Adrenal gland (tissue), 12 donors: ENCODE results near the gene ZDHHC19. TPM values are rescaled to one million over a fixed set of nuclear protein-coding genes. Genes with fewer than 3 reads are reported as not detected.

Experiments
- DNase-seq, 7 donors: peaks; one replicate each; pipeline ENCODE4 v3.0.0-alpha.2; 2019 to 2020
- H3K27ac ChIP-seq, 5 donors: fragments of 200-600 bp; sonication (generic) in 4 of 5; 1 replicate in 3 of 5; 2 replicates in 2 of 5; pipeline versions ENCODE4 v1.5.1 to v1.8.0; 2016 to 2020; ENCODE audit warnings: mild to moderate bottlenecking in 1 of 5
- H3K27me3 ChIP-seq: fragments of 200-600 bp; 2 replicates; pipeline ENCODE4 v1.8.0; 2021
- H3K36me3 ChIP-seq, 2 donors: fragments of 200-600 bp; replicated peaks in 1 of 2; 1 replicate in 1 of 2; 2 replicates in 1 of 2; pipeline versions ENCODE4 v1.5.1 to v1.8.0; 2018 to 2022
- H3K4me1 ChIP-seq, 2 donors: fragments of 200-600 bp; replicated peaks in 1 of 2; 1 replicate in 1 of 2; 2 replicates in 1 of 2; pipeline versions ENCODE4 v1.5.1 to v1.8.0; 2018 to 2021
- H3K4me3 ChIP-seq, 4 donors: fragments of 200-600 bp; sonication (generic) in 3 of 4; one replicate each; pipeline ENCODE4 v1.5.1; 2016 to 2018
- H3K9me3 ChIP-seq, 3 donors: fragments of 200-600 bp; sonication (generic) in 1 of 3; replicated peaks in 1 of 3; 1 replicate in 2 of 3; 2 replicates in 1 of 3; pipeline versions ENCODE4 v1.5.1 to v1.8.0; 2016 to 2021
- POLR2A ChIP-seq, 2 donors: fragments of 450-650 bp; IDR thresholded peaks; one replicate each; pipeline ENCODE4 v1.6.1; 2017; ENCODE audit warnings: antibody characterized with exemption in 2 of 2, mild to moderate bottlenecking in 2 of 2, moderate library complexity in 1 of 2
- WGBS, 4 donors: extraction: QIAGEN DNeasy Blood & Tissue Kit in 2 of 4; methylation state at CpG; one replicate each; pipeline versions ENCODE4 v1.1.5 to v1.1.7; 2013 to 2017; 5-methylcytosine and 5-hydroxymethylcytosine counted together
- intact Hi-C, 2 donors: fragments of 100-400 bp; cut with DNase I; formaldehyde crosslinking; loops; one replicate each; pipeline versions ENCODE4 v1.14.1 to v1.15.0; 2022 to 2023
- polyA plus RNA-seq, 3 donors: library from polyadenylated mRNA; stranded (reverse); fragments of 200-250 nt in 2 of 3; fragments of 350-450 nt in 1 of 3; fragmentation: Illumina TruSeq in 1 of 3; extraction: RNeasy Lipid Tissue Mini Kit (QIAGEN cat#74804) in 1 of 3; gene quantifications; one replicate each; pipeline ENCODE4 v1.2.3, GENCODE V29; 2013 to 2014
- total RNA-seq, 9 donors: library from RNA; depleted of rRNA in 4 of 9; stranded (reverse); fragments of >200 nt in 4 of 9; fragments of 120-200 nt in 1 of 9; fragmentation: NEBNext Ultra II Directional in 1 of 9; extraction: Animal tissue kit (Norgen Biotek cat#: 25700) in 1 of 9; gene quantifications; one replicate each; pipeline versions ENCODE4 v1.1.0 to v1.2.4, GENCODE V29; 2013 to 2023
- TF ChIP-seq, protein P1 (sequence below), 6 experiments: fragments of 450-650 bp in 4 of 6; fragments of 200-600 bp in 2 of 6; sonication (generic) in 1 of 6; IDR thresholded peaks; 1 replicate in 5 of 6; 2 replicates in 1 of 6; pipeline versions ENCODE4 v1.5.1 to v1.8.0; 2016 to 2021; ENCODE audit warnings: antibody characterized with exemption in 6 of 6, mild to moderate bottlenecking in 2 of 6, moderate library complexity in 1 of 6
- donor health status: healthy with polysubstance abuse.
- donor health status: Bipolar disorder and iron deficiency.
- donor health status: DM: yes; HTN: yes; CAD: no.
- donor health status: DM: no; HTN: no; CAD: no.
- donor health status: DM: no; HTN: no; CAD: no.
- donor health status: DM: yes; HTN: yes; CAD: no.

The ZDHHC19 gene
- total and polyA plus RNA-seq, 12 donors = 3.0 to 59.2 (median 7.4) TPM; not detected in 1

DNA sequence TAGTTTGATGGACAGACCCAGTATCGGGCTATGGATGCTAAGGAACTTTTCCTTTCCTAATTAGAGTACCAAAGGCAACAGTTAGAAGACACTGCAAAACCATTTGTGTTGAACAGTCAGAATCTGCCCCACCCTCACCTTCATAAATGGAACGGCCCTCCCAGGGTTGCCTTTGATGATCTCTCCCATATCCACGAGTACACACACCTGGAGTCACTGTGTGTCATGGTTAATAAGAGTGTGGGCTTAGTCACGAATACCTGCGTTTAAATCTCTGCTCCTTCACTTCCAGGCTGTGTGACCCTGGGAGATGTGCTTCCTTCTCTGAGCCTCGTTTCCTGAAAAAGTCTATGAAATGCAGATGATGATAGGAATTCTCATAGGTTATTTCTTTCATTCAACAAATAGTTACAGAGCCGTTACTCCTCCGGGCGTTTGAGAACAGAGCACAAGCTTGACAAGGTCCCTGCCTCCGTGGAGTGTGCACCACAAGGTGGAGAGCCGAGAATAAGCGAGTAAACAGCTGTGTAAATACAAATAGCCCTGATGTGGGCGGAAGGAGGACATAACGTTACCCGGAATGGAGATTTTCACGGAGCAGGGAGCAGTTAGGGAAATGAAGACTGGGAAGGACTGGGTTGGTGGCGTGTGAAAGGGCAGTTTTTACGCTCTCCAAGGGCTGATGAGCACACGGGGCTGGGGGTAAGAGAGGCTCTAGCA is 11.8 kb upstream of the ZDHHC19 start:
- H3K4me1 ChIP-seq = peaks cover 14 to 29% of the 10 kb centered on the region in 2 donors
- 67 to 69% (median 68%) methylated on average over 19 of the region's 19 CpGs for WGBS, 4 donors

DNA sequence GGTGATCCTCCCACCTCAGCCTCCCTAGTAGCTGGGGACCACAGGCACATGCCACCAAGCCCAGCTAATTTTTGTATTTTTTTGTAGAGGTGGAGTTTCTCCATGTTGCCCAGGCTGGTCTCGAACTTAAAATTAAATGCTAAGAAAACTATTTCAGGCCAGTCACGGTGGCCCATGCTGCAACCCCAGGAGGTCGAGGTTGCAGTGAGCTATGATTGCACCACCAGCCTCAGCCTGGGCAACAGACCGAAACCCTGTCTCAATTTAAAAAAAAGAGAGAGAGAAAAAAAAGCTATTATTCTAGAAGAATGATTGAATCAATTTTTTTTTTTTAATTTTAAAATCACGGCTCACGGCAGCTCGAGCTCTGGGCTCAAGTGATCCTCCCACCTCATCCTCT is 9.8 kb upstream of the ZDHHC19 start:
- no peaks in the 10 kb centered on the region for H3K9me3 ChIP-seq
- H3K36me3 ChIP-seq = no peaks in the 10 kb centered on the region
- DNase-seq = no peak
- no peak overlapping the region for H3K27ac ChIP-seq
- intact Hi-C loops = no loop called here
- WGBS, 4 donors = 77 to 84% (median 81%) methylated on average over 7 of the region's 7 CpGs
- no peaks in the 10 kb centered on the region for H3K27me3 ChIP-seq
- H3K4me3 ChIP-seq = no peak overlapping the region
- TF ChIP-seq POLR2A (IDR thresholded peaks at IDR 0.05) = no peak
- TF ChIP-seq, protein P1, sequence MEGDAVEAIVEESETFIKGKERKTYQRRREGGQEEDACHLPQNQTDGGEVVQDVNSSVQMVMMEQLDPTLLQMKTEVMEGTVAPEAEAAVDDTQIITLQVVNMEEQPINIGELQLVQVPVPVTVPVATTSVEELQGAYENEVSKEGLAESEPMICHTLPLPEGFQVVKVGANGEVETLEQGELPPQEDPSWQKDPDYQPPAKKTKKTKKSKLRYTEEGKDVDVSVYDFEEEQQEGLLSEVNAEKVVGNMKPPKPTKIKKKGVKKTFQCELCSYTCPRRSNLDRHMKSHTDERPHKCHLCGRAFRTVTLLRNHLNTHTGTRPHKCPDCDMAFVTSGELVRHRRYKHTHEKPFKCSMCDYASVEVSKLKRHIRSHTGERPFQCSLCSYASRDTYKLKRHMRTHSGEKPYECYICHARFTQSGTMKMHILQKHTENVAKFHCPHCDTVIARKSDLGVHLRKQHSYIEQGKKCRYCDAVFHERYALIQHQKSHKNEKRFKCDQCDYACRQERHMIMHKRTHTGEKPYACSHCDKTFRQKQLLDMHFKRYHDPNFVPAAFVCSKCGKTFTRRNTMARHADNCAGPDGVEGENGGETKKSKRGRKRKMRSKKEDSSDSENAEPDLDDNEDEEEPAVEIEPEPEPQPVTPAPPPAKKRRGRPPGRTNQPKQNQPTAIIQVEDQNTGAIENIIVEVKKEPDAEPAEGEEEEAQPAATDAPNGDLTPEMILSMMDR (IDR thresholded peaks at IDR 0.05) = no peak
- peaks cover 7 to 20% of the 10 kb centered on the region in 2 donors for H3K4me1 ChIP-seq

More for the DNA sequence above, 11.8 kb upstream of the ZDHHC19 start:
- TF ChIP-seq, protein P1 (IDR thresholded peaks at IDR 0.05) = no peak
- no peak for TF ChIP-seq POLR2A (IDR thresholded peaks at IDR 0.05)
- Histone ChIP-seq H3K27me3 (no peaks in the 10 kb centered on the region), H3K27ac (no peak overlapping the region), H3K4me3 (no peak overlapping the region), H3K9me3 (no peaks in the 10 kb centered on the region), H3K36me3 (no peaks in the 10 kb centered on the region)
- intact Hi-C loops = no loop called here
- no peak for DNase-seq

DNA sequence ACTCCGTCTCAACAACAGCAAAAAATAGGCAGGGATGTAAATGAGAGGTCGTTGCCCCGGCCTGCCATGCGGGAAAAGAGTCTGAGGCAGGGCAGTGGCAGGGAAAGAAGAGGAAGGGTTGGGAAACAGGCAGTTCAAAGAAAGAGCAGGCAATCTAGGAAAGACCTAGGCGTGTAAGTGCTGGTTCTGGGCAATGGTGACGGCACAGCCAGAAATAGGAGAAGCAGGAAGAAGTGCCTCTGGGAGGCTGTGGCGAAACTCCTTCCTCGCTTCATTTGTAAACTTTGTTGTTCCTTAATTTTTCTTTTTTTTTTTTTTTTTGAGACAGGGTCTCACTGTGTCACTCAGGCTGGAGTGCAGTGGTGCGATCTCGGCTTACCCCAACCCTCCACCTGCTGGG is 9.4 kb upstream of the ZDHHC19 start:
- TF ChIP-seq, protein P1 (IDR thresholded peaks at IDR 0.05) = no peak
- TF ChIP-seq POLR2A (IDR thresholded peaks at IDR 0.05) = no peak

DNA sequence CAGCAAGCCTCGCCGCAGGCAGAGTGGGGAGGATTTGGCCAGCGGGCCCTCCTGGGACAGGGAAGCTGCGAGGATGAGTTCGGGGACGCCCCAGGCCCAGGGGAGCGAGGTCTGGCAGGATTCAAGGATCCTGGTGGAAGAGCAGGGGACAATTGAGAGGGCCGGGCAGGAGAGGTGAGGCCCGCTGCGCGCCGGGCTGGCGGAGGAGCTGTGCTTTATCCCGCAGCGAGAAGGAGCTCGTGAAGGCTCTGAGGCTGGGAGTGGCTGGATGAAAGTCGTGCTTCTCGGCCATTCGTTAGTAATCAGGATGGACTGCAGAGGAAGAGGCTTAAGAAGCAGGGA is 8.7 kb upstream of the ZDHHC19 start:
- Histone ChIP-seq H3K4me3 (no peak overlapping the region), H3K27me3 (no peaks in the 10 kb centered on the region), H3K27ac (peak overlapping the region in 3 of 5 donors; percentile 65 to 82 (median 79)), H3K4me1 (peaks cover 11 to 26% of the 10 kb centered on the region in 2 donors), H3K36me3 (no peaks in the 10 kb centered on the region), H3K9me3 (no peaks in the 10 kb centered on the region)
- DNase-seq = no peak
- TF ChIP-seq, protein P1 (IDR thresholded peaks at IDR 0.05) = no peak
- no peak for TF ChIP-seq POLR2A (IDR thresholded peaks at IDR 0.05)
- intact Hi-C loops = no loop called here
- 86 to 93% (median 87%) methylated on average over 19 of the region's 19 CpGs for WGBS, 4 donors

More for the DNA sequence above, 9.4 kb upstream of the ZDHHC19 start:
- Histone ChIP-seq H3K9me3 (no peaks in the 10 kb centered on the region), H3K27me3 (no peaks in the 10 kb centered on the region), H3K36me3 (no peaks in the 10 kb centered on the region), H3K27ac (peak overlapping the region in 1 of 5 donors; percentile 28), H3K4me3 (no peak overlapping the region), H3K4me1 (peaks cover 7 to 20% of the 10 kb centered on the region in 2 donors)
- intact Hi-C loops = no loop called here
- WGBS, 4 donors = 78 to 88% (median 82%) methylated on average over 10 of the region's 10 CpGs
- peak in 1 of 7 donors; percentile 50 for DNase-seq
